Measurements from ENCODE around the gene SLC3A2.
"Not testable (repeated sequence)": the region's sequence is repeated elsewhere in the genome, so short reads cannot be mapped to it uniquely, and the experiment has no call there.

DNA sequence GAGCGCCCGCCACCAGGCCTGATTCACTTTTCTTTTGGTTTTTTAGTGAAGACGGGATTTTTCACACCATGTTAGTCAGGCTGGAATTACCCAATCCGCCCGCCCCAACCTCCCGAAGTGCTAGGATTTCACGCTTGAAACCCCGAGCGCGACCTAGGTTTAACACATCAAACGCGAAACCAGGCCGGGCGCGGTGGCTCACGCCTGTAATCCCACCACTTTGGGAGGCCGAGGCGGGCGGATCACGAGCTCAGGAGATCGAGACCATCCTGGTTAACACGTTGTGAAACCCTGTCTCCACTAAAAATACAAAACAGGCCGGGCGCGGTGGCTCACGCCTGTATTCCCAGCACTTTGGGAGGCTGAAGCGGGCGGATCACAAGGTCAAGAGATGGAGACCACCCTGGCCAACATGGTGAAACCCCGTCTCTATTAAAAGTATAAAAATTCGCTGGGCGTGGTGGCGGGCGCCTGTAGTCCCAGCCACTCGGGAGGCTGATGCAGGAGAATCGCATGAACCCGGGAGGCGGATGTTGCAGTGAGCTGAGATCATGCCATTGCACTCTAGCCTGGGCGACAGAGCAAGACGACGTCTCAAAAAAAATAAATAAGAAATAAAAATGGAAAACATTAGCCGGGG lies 39.9 kb upstream of the SLC3A2 start:
- TF ChIP-seq, protein P1, sequence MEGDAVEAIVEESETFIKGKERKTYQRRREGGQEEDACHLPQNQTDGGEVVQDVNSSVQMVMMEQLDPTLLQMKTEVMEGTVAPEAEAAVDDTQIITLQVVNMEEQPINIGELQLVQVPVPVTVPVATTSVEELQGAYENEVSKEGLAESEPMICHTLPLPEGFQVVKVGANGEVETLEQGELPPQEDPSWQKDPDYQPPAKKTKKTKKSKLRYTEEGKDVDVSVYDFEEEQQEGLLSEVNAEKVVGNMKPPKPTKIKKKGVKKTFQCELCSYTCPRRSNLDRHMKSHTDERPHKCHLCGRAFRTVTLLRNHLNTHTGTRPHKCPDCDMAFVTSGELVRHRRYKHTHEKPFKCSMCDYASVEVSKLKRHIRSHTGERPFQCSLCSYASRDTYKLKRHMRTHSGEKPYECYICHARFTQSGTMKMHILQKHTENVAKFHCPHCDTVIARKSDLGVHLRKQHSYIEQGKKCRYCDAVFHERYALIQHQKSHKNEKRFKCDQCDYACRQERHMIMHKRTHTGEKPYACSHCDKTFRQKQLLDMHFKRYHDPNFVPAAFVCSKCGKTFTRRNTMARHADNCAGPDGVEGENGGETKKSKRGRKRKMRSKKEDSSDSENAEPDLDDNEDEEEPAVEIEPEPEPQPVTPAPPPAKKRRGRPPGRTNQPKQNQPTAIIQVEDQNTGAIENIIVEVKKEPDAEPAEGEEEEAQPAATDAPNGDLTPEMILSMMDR (IDR thresholded peaks at IDR 0.05) = not testable (repeated sequence)
- not testable (repeated sequence) for TF ChIP-seq POLR2A (IDR thresholded peaks at IDR 0.05)
